ENCODE results near the gene RRBP1. TPM values are rescaled to one million over a fixed set of nuclear protein-coding genes. Genes with fewer than 3 reads are reported as not detected.
A peak's percentile ranks its signal among the peaks of the same experiment; 100 is the strongest.

RRBP1 gene
- polyA plus RNA-seq, 1 donor, result 175 TPM

GRCh38 chr20:17650301-17651128 is 31.5 kb downstream of the RRBP1 start:
- H3K27ac ChIP-seq (ENCODE audit: low read length), result no peak overlapping the region
- no peak for DNase-seq
- WGBS (ENCODE audit: insufficient coverage, low lambda C conversion rate), result 80% methylated on average over 1 of the region's 12 CpGs

DNA sequence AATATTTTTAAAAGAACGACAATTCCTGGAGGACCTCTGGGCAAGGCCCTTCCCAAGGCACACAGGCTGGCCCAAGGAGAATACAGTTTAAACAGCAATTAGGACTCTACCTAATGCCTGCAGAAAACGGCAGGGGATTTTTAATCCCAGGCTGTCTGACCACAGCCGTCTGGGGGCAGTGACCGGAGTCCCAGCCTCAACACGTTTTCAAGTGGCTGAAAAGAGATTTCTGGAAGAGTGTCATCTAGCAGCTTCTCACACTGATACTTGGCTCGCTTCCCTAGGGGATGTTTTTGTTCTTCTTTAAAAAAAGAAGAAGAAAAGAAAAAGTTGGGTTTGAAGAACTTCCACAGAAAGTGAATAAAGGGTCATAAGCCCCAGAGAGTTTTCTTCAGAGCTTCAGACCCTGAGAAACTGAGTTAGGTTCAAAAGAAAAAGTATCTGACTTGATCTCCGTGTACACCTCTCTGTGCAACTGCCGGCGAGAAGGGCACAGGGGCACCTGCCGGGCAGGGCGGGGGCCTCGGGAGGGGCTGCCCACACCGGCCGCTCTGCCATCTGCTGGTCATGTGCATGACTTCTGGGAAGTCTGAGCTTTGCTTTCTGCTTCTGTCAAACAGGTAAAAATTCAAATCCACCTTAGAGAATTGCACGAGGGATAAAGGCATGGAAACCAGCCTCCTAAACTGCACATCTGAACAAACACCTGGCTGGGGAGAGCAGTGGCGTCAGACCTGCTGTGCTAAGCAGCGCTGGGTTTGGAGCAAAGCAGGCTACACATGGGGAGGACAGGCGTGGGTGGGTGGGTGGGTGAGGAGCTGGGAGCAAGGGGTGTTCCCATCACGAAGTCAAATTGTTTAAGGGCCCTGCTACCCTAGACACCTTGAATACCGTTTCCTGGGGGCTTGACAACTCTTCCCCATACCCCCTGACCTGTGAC is 33.0 kb downstream of the RRBP1 start:
- no CpG with 5 or more reads among the region's 20 CpGs for WGBS (ENCODE audit: insufficient coverage, low lambda C conversion rate)
- Histone ChIP-seq H3K27ac (ENCODE audit: low read length) (no peak overlapping the region), H3K36me3 (ENCODE audit: control insufficient read depth, insufficient read depth, low read length) (peaks cover 48% of the 10 kb centered on the region), H3K9me3 (ENCODE audit: control insufficient read depth, low read depth, low read length) (no peaks in the 10 kb centered on the region), H3K4me3 (ENCODE audit: low read length) (no peak overlapping the region), H3K27me3 (ENCODE audit: control insufficient read depth, insufficient read depth, low read length) (no peaks in the 10 kb centered on the region), H3K4me1 (ENCODE audit: control insufficient read depth, insufficient read depth, low read length) (peaks cover 62% of the 10 kb centered on the region)
- DNase-seq, result peak in 1 of 2 donors; percentile 48

More at GRCh38 chr20:17650301-17651128, 31.5 kb downstream of the RRBP1 start:
- H3K27me3 ChIP-seq (ENCODE audit: control insufficient read depth, insufficient read depth, low read length), result no peaks in the 10 kb centered on the region
- no peak overlapping the region for H3K4me3 ChIP-seq (ENCODE audit: low read length)
- H3K9me3 ChIP-seq (ENCODE audit: control insufficient read depth, low read depth, low read length), result no peaks in the 10 kb centered on the region
- peaks cover 56% of the 10 kb centered on the region for H3K36me3 ChIP-seq (ENCODE audit: control insufficient read depth, insufficient read depth, low read length)
- H3K4me1 ChIP-seq (ENCODE audit: control insufficient read depth, insufficient read depth, low read length), result peaks cover 51% of the 10 kb centered on the region

DNA sequence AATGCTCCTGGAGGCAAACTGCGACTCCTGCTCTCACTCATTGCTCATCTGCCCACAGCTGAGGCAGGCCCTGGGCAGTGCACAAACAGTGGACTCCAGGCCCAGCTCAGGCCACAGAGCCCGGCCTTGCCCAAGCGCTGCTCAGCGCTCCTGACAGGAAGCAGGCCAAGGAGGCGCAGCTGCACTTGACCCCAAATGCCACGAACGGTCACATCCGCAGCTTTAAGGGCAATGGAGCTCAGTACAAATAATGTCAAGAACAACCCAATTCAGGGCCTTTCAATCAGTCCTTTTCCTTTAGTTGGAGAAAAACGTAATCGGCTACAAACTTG is 33.8 kb downstream of the RRBP1 start:
- Histone ChIP-seq H3K4me3 (ENCODE audit: low read length) (no peak overlapping the region), H3K9me3 (ENCODE audit: control insufficient read depth, low read depth, low read length) (no peaks in the 10 kb centered on the region), H3K36me3 (ENCODE audit: control insufficient read depth, insufficient read depth, low read length) (peaks cover 49% of the 10 kb centered on the region), H3K27ac (ENCODE audit: low read length) (no peak overlapping the region), H3K27me3 (ENCODE audit: control insufficient read depth, insufficient read depth, low read length) (no peaks in the 10 kb centered on the region), H3K4me1 (ENCODE audit: control insufficient read depth, insufficient read depth, low read length) (peaks cover 63% of the 10 kb centered on the region)
- no CpG with 5 or more reads among the region's 10 CpGs for WGBS (ENCODE audit: insufficient coverage, low lambda C conversion rate)
- DNase-seq, result no peak

DNA sequence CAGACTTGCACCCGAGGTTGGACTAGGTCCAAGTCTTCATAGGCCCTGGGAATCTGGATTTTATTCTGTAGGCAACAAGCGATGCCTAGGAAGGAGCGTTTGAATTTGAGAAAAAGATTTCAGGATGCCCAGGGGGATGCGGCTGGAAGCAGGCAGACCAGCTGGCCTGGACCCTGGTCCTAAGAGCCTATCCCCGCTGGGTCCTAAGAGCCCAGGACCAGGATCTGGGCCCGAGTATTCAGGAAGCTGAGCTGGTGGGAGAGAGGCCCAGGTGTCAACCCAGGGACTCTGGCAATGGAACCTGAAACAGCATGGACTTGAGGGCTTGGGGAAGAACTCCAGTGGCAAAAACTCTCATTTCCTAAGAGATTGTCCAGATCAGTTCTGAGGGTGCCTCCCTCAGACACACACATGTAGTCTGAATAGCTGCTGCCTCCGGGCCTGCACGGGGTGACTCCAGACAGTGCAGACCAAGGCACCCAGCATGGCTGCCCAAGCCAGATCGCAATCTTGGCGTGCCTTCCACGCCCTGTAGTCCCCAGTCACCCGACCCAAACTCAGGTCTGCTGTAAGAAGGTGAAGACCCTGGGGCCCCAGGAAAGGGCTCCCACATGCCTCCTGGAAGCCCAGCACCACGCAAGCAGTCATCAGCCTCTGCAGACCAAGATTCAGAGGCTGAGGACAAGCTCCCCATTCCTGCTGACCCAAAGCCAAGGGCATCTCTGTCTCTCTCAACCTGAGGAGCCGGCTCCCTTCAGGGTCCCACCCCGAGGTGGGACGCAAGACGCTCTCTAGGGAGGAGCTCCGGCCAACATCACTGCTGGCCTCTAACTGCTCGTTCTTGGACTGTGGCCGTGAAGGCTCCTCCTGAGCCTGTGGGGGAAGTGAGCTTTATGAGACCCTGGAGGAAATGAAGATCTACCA is 34.4 kb downstream of the RRBP1 start:
- H3K4me1 ChIP-seq (ENCODE audit: control insufficient read depth, insufficient read depth, low read length), result peaks cover 63% of the 10 kb centered on the region
- no peak for DNase-seq
- WGBS (ENCODE audit: insufficient coverage, low lambda C conversion rate), result no CpG with 5 or more reads among the region's 20 CpGs

DNA sequence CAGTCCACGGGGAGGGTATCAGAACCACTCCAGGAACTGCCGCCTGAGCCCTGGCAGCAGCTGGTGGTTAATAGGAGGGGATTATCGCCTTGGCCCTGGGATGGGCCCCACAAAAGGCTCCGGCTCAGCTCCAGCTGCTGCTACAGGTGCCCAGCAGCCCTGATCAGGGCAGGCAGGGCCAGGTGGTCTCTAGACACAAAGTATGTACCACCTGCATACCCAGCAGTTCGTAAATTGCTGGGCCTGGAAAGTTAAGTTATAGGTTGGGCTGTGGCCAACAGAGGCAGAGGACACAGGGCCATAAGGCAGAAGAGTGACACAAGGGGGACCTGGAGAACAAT is 35.1 kb downstream of the RRBP1 start:
- H3K27ac ChIP-seq (ENCODE audit: low read length), result no peak overlapping the region

More for the DNA sequence above, 34.4 kb downstream of the RRBP1 start:
- Histone ChIP-seq H3K27me3 (ENCODE audit: control insufficient read depth, insufficient read depth, low read length) (no peaks in the 10 kb centered on the region), H3K36me3 (ENCODE audit: control insufficient read depth, insufficient read depth, low read length) (peaks cover 47% of the 10 kb centered on the region), H3K27ac (ENCODE audit: low read length) (no peak overlapping the region), H3K4me3 (ENCODE audit: low read length) (no peak overlapping the region), H3K9me3 (ENCODE audit: control insufficient read depth, low read depth, low read length) (no peaks in the 10 kb centered on the region)

DNA sequence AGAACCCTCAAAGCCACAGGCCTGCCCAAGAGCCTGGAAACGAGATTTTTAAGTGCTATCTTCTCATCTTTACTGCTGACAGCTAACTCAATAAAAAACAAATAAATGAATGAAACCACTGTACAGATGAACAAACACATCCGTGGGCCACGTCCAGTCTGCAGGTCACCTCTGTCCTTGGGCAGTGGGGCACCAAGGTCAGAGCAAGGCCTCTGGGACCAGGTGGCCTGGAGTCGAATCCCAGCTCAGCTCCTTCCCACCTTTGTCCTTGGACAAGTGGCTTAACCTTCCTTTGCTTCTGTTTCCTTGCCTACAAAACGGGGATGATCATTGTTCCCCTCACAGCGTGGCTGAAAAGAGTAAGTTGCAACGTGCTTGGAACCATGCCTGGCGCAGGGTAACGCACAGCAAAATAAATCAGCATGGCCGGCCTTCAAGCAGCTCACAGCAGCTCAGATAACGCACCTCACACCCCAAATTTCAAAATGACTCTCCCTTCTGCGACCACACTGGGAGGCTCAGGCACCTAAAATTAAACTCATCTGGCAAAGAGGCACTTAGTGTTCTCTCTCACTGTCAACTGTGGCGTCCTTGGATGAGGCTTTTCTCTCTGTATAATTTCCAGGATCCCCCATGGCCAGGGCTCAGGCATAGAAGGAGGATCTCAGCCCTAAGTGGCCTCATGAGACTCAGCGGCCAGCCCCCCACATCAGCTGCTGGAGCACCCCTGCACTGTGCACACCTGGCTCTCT is 35.7 kb downstream of the RRBP1 start:
- Histone ChIP-seq H3K36me3 (ENCODE audit: control insufficient read depth, insufficient read depth, low read length) (peaks cover 54% of the 10 kb centered on the region), H3K27ac (ENCODE audit: low read length) (no peak overlapping the region), H3K4me3 (ENCODE audit: low read length) (no peak overlapping the region), H3K9me3 (ENCODE audit: control insufficient read depth, low read depth, low read length) (no peaks in the 10 kb centered on the region), H3K27me3 (ENCODE audit: control insufficient read depth, insufficient read depth, low read length) (no peaks in the 10 kb centered on the region), H3K4me1 (ENCODE audit: control insufficient read depth, insufficient read depth, low read length) (peaks cover 54% of the 10 kb centered on the region)
- WGBS (ENCODE audit: insufficient coverage, low lambda C conversion rate), result no CpG with 5 or more reads among the region's 14 CpGs
- no peak for DNase-seq

More for the DNA sequence above, 35.1 kb downstream of the RRBP1 start:
- H3K4me3 ChIP-seq (ENCODE audit: low read length), result no peak overlapping the region
- H3K9me3 ChIP-seq (ENCODE audit: control insufficient read depth, low read depth, low read length), result no peaks in the 10 kb centered on the region
- H3K4me1 ChIP-seq (ENCODE audit: control insufficient read depth, insufficient read depth, low read length), result peaks cover 60% of the 10 kb centered on the region
- peaks cover 49% of the 10 kb centered on the region for H3K36me3 ChIP-seq (ENCODE audit: control insufficient read depth, insufficient read depth, low read length)
- WGBS (ENCODE audit: insufficient coverage, low lambda C conversion rate), result no CpG with 5 or more reads among the region's 5 CpGs
- peak in 1 of 2 donors; percentile 34 for DNase-seq
- no peaks in the 10 kb centered on the region for H3K27me3 ChIP-seq (ENCODE audit: control insufficient read depth, insufficient read depth, low read length)

DNA sequence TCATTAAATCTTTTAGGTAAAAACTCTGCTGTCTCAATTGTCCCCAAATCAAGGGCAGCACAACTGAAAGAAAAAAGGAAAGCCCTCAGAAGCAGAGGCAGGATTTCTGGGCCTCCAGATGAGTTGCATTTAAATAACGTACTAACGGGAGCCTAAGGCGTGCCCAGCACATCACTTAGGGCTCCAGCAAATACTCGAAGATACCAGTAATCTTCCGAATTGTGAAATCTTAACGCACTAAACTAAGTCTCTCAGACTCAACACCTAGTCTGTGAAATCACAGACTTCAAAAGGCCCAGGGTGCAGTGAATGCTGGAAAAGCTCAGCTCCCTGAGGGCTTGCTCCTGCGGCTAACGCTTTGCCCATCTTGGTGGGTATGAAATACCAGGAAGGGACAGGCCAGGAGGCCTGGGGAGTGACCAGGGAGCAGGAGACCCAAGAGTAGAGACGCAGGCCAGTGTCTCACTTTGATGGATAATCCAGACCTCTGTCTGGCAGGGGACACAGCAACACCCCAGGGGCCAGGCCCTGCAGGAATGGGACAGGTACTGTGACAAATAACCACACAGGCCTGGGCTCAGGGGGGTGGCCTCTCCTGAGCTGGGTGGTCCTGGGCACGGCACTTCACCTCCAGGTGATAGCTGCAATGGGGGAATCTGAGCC is 36.4 kb downstream of the RRBP1 start:
- no peak for DNase-seq
- Histone ChIP-seq H3K36me3 (ENCODE audit: control insufficient read depth, insufficient read depth, low read length) (peaks cover 60% of the 10 kb centered on the region), H3K27ac (ENCODE audit: low read length) (no peak overlapping the region), H3K27me3 (ENCODE audit: control insufficient read depth, insufficient read depth, low read length) (no peaks in the 10 kb centered on the region), H3K9me3 (ENCODE audit: control insufficient read depth, low read depth, low read length) (no peaks in the 10 kb centered on the region), H3K4me1 (ENCODE audit: control insufficient read depth, insufficient read depth, low read length) (peaks cover 52% of the 10 kb centered on the region), H3K4me3 (ENCODE audit: low read length) (no peak overlapping the region)
- WGBS (ENCODE audit: insufficient coverage, low lambda C conversion rate), result no CpG with 5 or more reads among the region's 10 CpGs

GRCh38 chr20:17645010-17645409 is 37.0 kb downstream of the RRBP1 start:
- Histone ChIP-seq H3K4me1 (ENCODE audit: control insufficient read depth, insufficient read depth, low read length) (peaks cover 46% of the 10 kb centered on the region), H3K36me3 (ENCODE audit: control insufficient read depth, insufficient read depth, low read length) (peaks cover 61% of the 10 kb centered on the region), H3K27ac (ENCODE audit: low read length) (no peak overlapping the region), H3K27me3 (ENCODE audit: control insufficient read depth, insufficient read depth, low read length) (no peaks in the 10 kb centered on the region), H3K9me3 (ENCODE audit: control insufficient read depth, low read depth, low read length) (no peaks in the 10 kb centered on the region), H3K4me3 (ENCODE audit: low read length) (no peak overlapping the region)
- WGBS (ENCODE audit: insufficient coverage, low lambda C conversion rate), result 90% methylated on average over 4 of the region's 14 CpGs
- DNase-seq, result no peak

GRCh38 chr20:17644451-17644850 is 37.6 kb downstream of the RRBP1 start:
- no peaks in the 10 kb centered on the region for H3K27me3 ChIP-seq (ENCODE audit: control insufficient read depth, insufficient read depth, low read length)
- no peak overlapping the region for H3K27ac ChIP-seq (ENCODE audit: low read length)
- WGBS (ENCODE audit: insufficient coverage, low lambda C conversion rate), result 43% methylated on average over 3 of the region's 13 CpGs
- peaks cover 42% of the 10 kb centered on the region for H3K4me1 ChIP-seq (ENCODE audit: control insufficient read depth, insufficient read depth, low read length)
- peaks cover 61% of the 10 kb centered on the region for H3K36me3 ChIP-seq (ENCODE audit: control insufficient read depth, insufficient read depth, low read length)
- peak; percentile 39 to 58 for DNase-seq
- H3K4me3 ChIP-seq (ENCODE audit: low read length), result no peak overlapping the region
- no peaks in the 10 kb centered on the region for H3K9me3 ChIP-seq (ENCODE audit: control insufficient read depth, low read depth, low read length)

All from large intestine (tissue), 3 donors.